Upper lobe of left lung (tissue), 4 donors: Measurements from ENCODE around the gene PRKN.

Source experiments
- EP300 ChIP-seq, 4 donors: sonication (generic); formaldehyde crosslinking; IDR thresholded peaks; one replicate each; pipeline ENCODE4 v1.5.1; 2017; ENCODE audit warnings: antibody characterized with exemption in 4 of 4, control low read depth in 2 of 4
- POLR2A ChIP-seq, 4 donors: fragments of 450-650 bp; IDR thresholded peaks; one replicate each; pipeline ENCODE4 v1.5.1; 2016 to 2017; ENCODE audit warnings: antibody characterized with exemption in 4 of 4, mild to moderate bottlenecking in 2 of 4
- POLR2AphosphoS5 ChIP-seq, 2 donors: sonication (generic); formaldehyde crosslinking; IDR thresholded peaks; one replicate each; pipeline ENCODE4 v1.5.1; 2017; ENCODE audit warnings: antibody characterized with exemption in 2 of 2
- TF ChIP-seq, protein P1 (sequence below), 6 experiments: fragments of 450-650 bp in 4 of 6; fragments of 200-600 bp in 2 of 6; sonication (generic) in 2 of 6; IDR thresholded peaks; one replicate each; pipeline ENCODE4 v1.5.1; 2016 to 2019; ENCODE audit warnings: antibody characterized with exemption in 6 of 6

DNA sequence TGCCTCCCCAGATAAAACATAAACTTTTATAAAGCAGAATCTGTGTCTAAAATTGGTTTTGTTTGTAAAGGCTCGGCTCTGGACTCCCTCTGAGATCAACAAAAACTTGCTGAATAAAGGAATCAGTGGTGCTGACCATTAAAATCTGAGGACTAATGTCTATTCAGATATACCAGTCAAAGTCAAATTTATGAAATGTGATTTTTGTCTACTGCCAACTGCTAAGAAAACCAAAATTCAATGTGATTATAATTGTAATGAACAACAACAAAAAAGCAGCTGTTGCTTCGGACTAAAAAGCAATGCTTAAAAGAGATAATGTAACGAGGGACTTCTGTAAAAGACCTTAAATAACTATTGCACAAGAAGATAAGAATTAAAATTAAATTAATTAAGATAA lies 26.6 kb downstream of the PRKN start:
- TF ChIP-seq, protein P1, sequence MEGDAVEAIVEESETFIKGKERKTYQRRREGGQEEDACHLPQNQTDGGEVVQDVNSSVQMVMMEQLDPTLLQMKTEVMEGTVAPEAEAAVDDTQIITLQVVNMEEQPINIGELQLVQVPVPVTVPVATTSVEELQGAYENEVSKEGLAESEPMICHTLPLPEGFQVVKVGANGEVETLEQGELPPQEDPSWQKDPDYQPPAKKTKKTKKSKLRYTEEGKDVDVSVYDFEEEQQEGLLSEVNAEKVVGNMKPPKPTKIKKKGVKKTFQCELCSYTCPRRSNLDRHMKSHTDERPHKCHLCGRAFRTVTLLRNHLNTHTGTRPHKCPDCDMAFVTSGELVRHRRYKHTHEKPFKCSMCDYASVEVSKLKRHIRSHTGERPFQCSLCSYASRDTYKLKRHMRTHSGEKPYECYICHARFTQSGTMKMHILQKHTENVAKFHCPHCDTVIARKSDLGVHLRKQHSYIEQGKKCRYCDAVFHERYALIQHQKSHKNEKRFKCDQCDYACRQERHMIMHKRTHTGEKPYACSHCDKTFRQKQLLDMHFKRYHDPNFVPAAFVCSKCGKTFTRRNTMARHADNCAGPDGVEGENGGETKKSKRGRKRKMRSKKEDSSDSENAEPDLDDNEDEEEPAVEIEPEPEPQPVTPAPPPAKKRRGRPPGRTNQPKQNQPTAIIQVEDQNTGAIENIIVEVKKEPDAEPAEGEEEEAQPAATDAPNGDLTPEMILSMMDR (IDR thresholded peaks at IDR 0.05) = no peak
- TF ChIP-seq POLR2A (IDR thresholded peaks at IDR 0.05) = no peak
- TF ChIP-seq EP300 (IDR thresholded peaks at IDR 0.05) = no peak
- TF ChIP-seq POLR2AphosphoS5 (IDR thresholded peaks at IDR 0.05) = no peak
